IMR-90 (cell line): ENCODE results near the gene GCFC2.

ENCODE experiments used
- MAFK ChIP-seq: IDR thresholded peaks from 2 replicates; pipeline ENCODE4 v1.6.1; 2012; ENCODE audit warnings: low read depth, low read length, improper control_type of control experiment
- MAZ ChIP-seq: IDR thresholded peaks from 2 replicates; pipeline ENCODE4 v1.6.1; 2012; ENCODE audit warnings: low read depth, mild to moderate bottlenecking, low read length, improper control_type of control experiment, moderate library complexity, borderline replicate concordance
- NFE2L2 ChIP-seq: fragments of 150-350 bp; IDR thresholded peaks from 2 replicates; pipeline ENCODE4 v1.6.1; 2016; ENCODE audit warnings: low read depth, mild to moderate bottlenecking, low read length
- POLR2A ChIP-seq: IDR thresholded peaks from 2 replicates; pipeline ENCODE4 v1.6.1; 2012; ENCODE audit warnings: mild to moderate bottlenecking, low read depth, low read length
- RAD21 ChIP-seq: IDR thresholded peaks from 2 replicates; pipeline ENCODE4 v1.6.1; 2012; ENCODE audit warnings: low read length, improper control_type of control experiment
- TF ChIP-seq, protein P1 (sequence below): fragments of 150-350 bp; IDR thresholded peaks from 2 replicates; pipeline ENCODE4 v1.6.1; 2017; ENCODE audit warnings: mild to moderate bottlenecking, antibody characterized with exemption, low read length, low read depth
- TF ChIP-seq, protein P2 (sequence below): conservative IDR thresholded peaks from 2 replicates; pipeline ENCODE4 v1.5.1; 2012; ENCODE audit warnings: mild to moderate bottlenecking, low read depth, low read length, improper control_type of control experiment

DNA sequence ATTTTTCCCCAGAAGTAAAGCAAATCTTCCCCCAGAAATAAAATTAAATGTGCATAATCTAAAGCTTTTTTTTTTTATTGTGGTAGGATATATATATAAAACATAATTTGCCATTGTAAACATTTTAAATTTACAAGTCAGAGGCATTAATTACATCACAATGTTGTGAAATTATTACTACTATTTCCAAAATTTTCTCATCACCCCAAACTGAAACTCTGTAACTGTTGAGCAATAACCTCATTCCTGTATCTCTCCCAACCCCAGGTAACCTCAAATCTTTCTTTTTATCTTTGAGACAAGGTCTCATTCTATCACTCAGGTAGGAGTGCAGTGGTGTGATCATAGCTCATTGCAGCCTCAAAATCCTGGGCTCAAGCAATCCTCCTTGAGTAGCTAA, 52.9 kb downstream of the GCFC2 start:
- no peak for TF ChIP-seq POLR2A
- TF ChIP-seq, protein P1, sequence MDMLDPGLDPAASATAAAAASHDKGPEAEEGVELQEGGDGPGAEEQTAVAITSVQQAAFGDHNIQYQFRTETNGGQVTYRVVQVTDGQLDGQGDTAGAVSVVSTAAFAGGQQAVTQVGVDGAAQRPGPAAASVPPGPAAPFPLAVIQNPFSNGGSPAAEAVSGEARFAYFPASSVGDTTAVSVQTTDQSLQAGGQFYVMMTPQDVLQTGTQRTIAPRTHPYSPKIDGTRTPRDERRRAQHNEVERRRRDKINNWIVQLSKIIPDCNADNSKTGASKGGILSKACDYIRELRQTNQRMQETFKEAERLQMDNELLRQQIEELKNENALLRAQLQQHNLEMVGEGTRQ, result no peak
- TF ChIP-seq MAFK, result no peak
- TF ChIP-seq, protein P2, sequence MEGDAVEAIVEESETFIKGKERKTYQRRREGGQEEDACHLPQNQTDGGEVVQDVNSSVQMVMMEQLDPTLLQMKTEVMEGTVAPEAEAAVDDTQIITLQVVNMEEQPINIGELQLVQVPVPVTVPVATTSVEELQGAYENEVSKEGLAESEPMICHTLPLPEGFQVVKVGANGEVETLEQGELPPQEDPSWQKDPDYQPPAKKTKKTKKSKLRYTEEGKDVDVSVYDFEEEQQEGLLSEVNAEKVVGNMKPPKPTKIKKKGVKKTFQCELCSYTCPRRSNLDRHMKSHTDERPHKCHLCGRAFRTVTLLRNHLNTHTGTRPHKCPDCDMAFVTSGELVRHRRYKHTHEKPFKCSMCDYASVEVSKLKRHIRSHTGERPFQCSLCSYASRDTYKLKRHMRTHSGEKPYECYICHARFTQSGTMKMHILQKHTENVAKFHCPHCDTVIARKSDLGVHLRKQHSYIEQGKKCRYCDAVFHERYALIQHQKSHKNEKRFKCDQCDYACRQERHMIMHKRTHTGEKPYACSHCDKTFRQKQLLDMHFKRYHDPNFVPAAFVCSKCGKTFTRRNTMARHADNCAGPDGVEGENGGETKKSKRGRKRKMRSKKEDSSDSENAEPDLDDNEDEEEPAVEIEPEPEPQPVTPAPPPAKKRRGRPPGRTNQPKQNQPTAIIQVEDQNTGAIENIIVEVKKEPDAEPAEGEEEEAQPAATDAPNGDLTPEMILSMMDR, result no peak
- TF ChIP-seq MAZ, result no peak
- TF ChIP-seq NFE2L2, result no peak
- no peak for TF ChIP-seq RAD21
